ENCODE measurements around the gene CYP4F2. TPM values are rescaled to one million over a fixed set of nuclear protein-coding genes. Genes with fewer than 3 reads are reported as not detected.

The CYP4F2 gene
- 0.11 TPM in 1 of 2 replicates, not detected in the other for polyA plus RNA-seq (2012; rRNA removed)
- 0.06 and 0.07 TPM in 2 replicates for polyA plus RNA-seq (2012; cell fraction: cytosol; rRNA removed)
- polyA plus RNA-seq (2012; cell fraction: nucleus; rRNA removed) = 0.13 and 0.87 TPM in 2 replicates

DNA sequence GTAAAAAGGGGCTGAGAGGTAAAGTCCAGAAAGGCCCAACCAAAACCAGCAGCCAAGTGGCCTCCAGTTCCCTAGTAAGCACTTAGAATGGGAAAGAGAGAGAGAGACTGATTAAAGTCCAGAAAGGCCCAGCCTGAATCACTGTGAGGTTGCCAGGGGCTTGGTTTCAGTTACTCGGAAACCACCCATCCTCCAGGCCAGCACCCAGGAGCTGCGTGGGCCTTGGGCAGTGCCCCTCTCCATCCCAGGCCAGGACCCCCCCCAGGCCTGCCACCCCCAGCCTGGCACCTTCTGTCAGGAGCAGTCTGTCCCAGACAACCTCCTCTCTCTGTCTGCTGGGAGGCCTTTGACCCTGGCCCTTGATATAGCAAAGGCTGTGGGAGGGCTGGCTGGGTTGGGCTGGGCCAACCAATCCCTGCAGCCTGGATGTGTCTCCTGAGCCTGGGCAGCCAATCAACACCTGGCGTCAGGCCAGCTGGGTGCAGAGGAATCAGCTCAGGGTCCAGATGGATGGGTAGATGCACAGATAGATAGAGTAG lies at the start of gene CYP4F2:
Gene CYP4F2, minus strand, starts transcription at position 337 of the 539 bp plus-strand sequence. CDS start 463 bp downstream, outside the sequence.
- H3K9me3 ChIP-seq = no peaks in the 10 kb centered on the region
- H3K27me3 ChIP-seq (ENCODE audit: insufficient read depth) = peaks cover 16% of the 10 kb centered on the region; the same call in 1 of the 2 replicates
- no peak within 1 kb of the TSS for H3K27ac ChIP-seq (ENCODE audit: low read depth in 2 of 2, low read length in 1 of 2)
- H4K20me1 ChIP-seq (ENCODE audit: insufficient read depth) = no peaks in the 10 kb centered on the region
- no peak within 1 kb of the TSS for H3K4me3 ChIP-seq (ENCODE audit: low read depth in 2 of 2, low read length in 1 of 2)
- no peaks in the 10 kb centered on the region for H3K9me2 ChIP-seq
- H3K36me3 ChIP-seq (replicated peaks in 1 of 2; ENCODE audit: control insufficient read depth in 1 of 2, insufficient read depth in 2 of 2, low read length in 1 of 2) = no peaks in the 10 kb centered on the region
- no peak within 1 kb of the TSS for H3K9ac ChIP-seq
- ChIA-PET CTCF (no interaction called here), POLR2A (no interaction called here)
- peak; percentile 24 for DNase-seq
- TF ChIP-seq TEAD4 (IDR thresholded peaks at IDR 0.05; ENCODE audit: borderline replicate concordance, insufficient read depth) = no peak
- no peak for TF ChIP-seq FOXM1 (IDR thresholded peaks at IDR 0.05; ENCODE audit: low read depth)
- no peak for TF ChIP-seq REST (IDR thresholded peaks at IDR 0.05; ENCODE audit: low read depth, low read length)
- TF ChIP-seq, protein P1, sequence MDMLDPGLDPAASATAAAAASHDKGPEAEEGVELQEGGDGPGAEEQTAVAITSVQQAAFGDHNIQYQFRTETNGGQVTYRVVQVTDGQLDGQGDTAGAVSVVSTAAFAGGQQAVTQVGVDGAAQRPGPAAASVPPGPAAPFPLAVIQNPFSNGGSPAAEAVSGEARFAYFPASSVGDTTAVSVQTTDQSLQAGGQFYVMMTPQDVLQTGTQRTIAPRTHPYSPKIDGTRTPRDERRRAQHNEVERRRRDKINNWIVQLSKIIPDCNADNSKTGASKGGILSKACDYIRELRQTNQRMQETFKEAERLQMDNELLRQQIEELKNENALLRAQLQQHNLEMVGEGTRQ (IDR thresholded peaks at IDR 0.05; ENCODE audit: borderline replicate concordance, low read depth, low read length) = no peak
- TF ChIP-seq CHD2 (IDR thresholded peaks at IDR 0.05; ENCODE audit: low read length, partially characterized antibody) = no peak
- no peak for TF ChIP-seq YY1 (IDR thresholded peaks at IDR 0.05; ENCODE audit: low read depth)
- no peak for TF ChIP-seq TAF1 (IDR thresholded peaks at IDR 0.05; ENCODE audit: borderline replicate concordance, low read depth, low read length)
- TF ChIP-seq, protein P2, sequence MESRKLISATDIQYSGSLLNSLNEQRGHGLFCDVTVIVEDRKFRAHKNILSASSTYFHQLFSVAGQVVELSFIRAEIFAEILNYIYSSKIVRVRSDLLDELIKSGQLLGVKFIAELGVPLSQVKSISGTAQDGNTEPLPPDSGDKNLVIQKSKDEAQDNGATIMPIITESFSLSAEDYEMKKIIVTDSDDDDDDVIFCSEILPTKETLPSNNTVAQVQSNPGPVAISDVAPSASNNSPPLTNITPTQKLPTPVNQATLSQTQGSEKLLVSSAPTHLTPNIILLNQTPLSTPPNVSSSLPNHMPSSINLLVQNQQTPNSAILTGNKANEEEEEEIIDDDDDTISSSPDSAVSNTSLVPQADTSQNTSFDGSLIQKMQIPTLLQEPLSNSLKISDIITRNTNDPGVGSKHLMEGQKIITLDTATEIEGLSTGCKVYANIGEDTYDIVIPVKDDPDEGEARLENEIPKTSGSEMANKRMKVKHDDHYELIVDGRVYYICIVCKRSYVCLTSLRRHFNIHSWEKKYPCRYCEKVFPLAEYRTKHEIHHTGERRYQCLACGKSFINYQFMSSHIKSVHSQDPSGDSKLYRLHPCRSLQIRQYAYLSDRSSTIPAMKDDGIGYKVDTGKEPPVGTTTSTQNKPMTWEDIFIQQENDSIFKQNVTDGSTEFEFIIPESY (IDR thresholded peaks at IDR 0.05; ENCODE audit: borderline replicate concordance, low read depth) = no peak
- no peak for TF ChIP-seq ELF1 (IDR thresholded peaks at IDR 0.05)
- TF ChIP-seq IRF3 (IDR thresholded peaks at IDR 0.05; ENCODE audit: low read depth, low read length) = no peak
- TF ChIP-seq RXRA (IDR thresholded peaks at IDR 0.05; ENCODE audit: borderline replicate concordance, low read depth) = no peak
- TF ChIP-seq, protein P3, sequence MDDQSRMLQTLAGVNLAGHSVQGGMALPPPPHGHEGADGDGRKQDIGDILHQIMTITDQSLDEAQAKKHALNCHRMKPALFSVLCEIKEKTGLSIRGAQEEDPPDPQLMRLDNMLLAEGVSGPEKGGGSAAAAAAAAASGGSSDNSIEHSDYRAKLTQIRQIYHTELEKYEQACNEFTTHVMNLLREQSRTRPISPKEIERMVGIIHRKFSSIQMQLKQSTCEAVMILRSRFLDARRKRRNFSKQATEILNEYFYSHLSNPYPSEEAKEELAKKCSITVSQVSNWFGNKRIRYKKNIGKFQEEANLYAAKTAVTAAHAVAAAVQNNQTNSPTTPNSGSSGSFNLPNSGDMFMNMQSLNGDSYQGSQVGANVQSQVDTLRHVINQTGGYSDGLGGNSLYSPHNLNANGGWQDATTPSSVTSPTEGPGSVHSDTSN (IDR thresholded peaks at IDR 0.05) = no peak
- no peak for TF ChIP-seq RAD21 (IDR thresholded peaks at IDR 0.05; ENCODE audit: low read length)
- 8% methylated on average over 2 of the region's 3 CpGs for WGBS (ENCODE audit: low lambda C conversion rate)
- no peaks in the 10 kb centered on the region for H3K4me1 ChIP-seq (ENCODE audit: control insufficient read depth in 1 of 2, insufficient read depth in 2 of 2, low read depth in 1 of 2, low read length in 1 of 2)
- H2AFZ ChIP-seq (ENCODE audit: low read depth) = no peak within 1 kb of the TSS
- H3F3A ChIP-seq (replicated peaks; ENCODE audit: insufficient read depth) = no peaks in the 10 kb centered on the region
- H3K79me2 ChIP-seq (ENCODE audit: insufficient read depth) = no peaks in the 10 kb centered on the region
- H3K4me2 ChIP-seq = no peak within 1 kb of the TSS

All from SK-N-SH (cell line).